ENCODE results near the gene EXPH5. TPM values are rescaled to one million over a fixed set of nuclear protein-coding genes. Genes with fewer than 3 reads are reported as not detected.

Gene EXPH5
- total and polyA plus RNA-seq, 9 of the 15 experiments (the other 6 are each of a cell fraction or from before 2014, with no cell fraction given) = 1.3 to 8.5 (median 4.8) TPM

DNA sequence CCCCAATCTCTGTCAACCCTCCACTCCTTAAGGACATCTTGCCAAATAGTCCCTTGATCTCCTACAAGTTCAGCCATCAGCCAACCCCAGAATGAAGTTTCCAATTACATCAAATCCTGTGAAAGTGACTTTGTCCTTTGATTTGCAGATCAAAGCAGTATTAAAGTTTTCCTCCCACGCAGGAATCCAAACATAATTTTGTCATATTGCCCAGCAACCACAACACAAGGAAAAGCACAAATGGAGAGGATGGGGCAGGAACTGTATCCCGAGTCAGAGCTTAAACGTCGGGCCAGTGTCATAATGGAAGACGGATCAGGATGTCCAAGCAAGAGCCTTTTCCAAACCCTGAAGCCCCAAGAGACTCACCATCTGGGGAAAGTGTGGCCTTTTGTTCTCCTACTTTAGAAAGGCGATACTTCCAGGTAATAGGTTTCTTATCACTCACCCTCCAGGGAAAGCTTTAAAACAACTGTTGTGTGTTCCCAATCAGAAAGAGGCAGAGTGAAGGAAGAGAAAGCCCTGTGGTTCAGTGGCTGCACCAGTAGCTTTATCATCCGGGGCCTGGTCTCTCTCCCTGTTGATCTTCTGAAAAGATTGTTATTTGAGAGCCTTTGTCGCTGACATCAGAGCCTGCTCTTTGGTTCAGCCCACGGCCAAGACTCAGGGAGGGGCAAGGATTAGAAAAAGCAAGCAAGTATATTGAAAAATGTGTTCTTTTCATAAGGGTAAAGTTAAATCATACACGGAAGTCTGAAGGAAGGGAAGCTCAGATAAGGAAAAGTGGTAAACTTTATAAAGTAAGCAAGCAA lies 41.7 kb downstream of the EXPH5 start (continued):
- TF ChIP-seq, protein P1, sequence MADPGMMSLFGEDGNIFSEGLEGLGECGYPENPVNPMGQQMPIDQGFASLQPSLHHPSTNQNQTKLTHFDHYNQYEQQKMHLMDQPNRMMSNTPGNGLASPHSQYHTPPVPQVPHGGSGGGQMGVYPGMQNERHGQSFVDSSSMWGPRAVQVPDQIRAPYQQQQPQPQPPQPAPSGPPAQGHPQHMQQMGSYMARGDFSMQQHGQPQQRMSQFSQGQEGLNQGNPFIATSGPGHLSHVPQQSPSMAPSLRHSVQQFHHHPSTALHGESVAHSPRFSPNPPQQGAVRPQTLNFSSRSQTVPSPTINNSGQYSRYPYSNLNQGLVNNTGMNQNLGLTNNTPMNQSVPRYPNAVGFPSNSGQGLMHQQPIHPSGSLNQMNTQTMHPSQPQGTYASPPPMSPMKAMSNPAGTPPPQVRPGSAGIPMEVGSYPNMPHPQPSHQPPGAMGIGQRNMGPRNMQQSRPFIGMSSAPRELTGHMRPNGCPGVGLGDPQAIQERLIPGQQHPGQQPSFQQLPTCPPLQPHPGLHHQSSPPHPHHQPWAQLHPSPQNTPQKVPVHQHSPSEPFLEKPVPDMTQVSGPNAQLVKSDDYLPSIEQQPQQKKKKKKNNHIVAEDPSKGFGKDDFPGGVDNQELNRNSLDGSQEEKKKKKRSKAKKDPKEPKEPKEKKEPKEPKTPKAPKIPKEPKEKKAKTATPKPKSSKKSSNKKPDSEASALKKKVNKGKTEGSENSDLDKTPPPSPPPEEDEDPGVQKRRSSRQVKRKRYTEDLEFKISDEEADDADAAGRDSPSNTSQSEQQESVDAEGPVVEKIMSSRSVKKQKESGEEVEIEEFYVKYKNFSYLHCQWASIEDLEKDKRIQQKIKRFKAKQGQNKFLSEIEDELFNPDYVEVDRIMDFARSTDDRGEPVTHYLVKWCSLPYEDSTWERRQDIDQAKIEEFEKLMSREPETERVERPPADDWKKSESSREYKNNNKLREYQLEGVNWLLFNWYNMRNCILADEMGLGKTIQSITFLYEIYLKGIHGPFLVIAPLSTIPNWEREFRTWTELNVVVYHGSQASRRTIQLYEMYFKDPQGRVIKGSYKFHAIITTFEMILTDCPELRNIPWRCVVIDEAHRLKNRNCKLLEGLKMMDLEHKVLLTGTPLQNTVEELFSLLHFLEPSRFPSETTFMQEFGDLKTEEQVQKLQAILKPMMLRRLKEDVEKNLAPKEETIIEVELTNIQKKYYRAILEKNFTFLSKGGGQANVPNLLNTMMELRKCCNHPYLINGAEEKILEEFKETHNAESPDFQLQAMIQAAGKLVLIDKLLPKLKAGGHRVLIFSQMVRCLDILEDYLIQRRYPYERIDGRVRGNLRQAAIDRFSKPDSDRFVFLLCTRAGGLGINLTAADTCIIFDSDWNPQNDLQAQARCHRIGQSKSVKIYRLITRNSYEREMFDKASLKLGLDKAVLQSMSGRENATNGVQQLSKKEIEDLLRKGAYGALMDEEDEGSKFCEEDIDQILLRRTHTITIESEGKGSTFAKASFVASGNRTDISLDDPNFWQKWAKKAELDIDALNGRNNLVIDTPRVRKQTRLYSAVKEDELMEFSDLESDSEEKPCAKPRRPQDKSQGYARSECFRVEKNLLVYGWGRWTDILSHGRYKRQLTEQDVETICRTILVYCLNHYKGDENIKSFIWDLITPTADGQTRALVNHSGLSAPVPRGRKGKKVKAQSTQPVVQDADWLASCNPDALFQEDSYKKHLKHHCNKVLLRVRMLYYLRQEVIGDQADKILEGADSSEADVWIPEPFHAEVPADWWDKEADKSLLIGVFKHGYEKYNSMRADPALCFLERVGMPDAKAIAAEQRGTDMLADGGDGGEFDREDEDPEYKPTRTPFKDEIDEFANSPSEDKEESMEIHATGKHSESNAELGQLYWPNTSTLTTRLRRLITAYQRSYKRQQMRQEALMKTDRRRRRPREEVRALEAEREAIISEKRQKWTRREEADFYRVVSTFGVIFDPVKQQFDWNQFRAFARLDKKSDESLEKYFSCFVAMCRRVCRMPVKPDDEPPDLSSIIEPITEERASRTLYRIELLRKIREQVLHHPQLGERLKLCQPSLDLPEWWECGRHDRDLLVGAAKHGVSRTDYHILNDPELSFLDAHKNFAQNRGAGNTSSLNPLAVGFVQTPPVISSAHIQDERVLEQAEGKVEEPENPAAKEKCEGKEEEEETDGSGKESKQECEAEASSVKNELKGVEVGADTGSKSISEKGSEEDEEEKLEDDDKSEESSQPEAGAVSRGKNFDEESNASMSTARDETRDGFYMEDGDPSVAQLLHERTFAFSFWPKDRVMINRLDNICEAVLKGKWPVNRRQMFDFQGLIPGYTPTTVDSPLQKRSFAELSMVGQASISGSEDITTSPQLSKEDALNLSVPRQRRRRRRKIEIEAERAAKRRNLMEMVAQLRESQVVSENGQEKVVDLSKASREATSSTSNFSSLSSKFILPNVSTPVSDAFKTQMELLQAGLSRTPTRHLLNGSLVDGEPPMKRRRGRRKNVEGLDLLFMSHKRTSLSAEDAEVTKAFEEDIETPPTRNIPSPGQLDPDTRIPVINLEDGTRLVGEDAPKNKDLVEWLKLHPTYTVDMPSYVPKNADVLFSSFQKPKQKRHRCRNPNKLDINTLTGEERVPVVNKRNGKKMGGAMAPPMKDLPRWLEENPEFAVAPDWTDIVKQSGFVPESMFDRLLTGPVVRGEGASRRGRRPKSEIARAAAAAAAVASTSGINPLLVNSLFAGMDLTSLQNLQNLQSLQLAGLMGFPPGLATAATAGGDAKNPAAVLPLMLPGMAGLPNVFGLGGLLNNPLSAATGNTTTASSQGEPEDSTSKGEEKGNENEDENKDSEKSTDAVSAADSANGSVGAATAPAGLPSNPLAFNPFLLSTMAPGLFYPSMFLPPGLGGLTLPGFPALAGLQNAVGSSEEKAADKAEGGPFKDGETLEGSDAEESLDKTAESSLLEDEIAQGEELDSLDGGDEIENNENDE (IDR thresholded peaks at IDR 0.05; ENCODE audit: low read depth, low read length) = no peak
- TF ChIP-seq TCF3 (CRISPR knock-in tag; IDR thresholded peaks at IDR 0.05) = peak; percentile 92
- TF ChIP-seq LCOR (CRISPR knock-in tag; IDR thresholded peaks at IDR 0.05) = 0 out of 2 replicates have a peak, but pooled peaks have one; percentile 36
- peak; percentile 38 for TF ChIP-seq TAF1 (IDR thresholded peaks at IDR 0.05; ENCODE audit: control insufficient read depth, extremely low read depth, insufficient read depth, low read length, severe bottlenecking)
- no peak for TF ChIP-seq ZNF134 (CRISPR knock-in tag; conservative IDR thresholded peaks at IDR 0.05)
- TF ChIP-seq ZNF431 (CRISPR knock-in tag; IDR thresholded peaks at IDR 0.05) = peak; percentile 26; the same call in 1 of the 2 replicates
- 0 out of 2 replicates have a peak, but pooled peaks have one; percentile 16 for TF ChIP-seq FOXJ2 (tag; IDR thresholded peaks at IDR 0.05)
- no peak for TF ChIP-seq ZNF311 (CRISPR knock-in tag; IDR thresholded peaks at IDR 0.05)
- TF ChIP-seq BACH1 (tag; IDR thresholded peaks at IDR 0.05) = 0 out of 2 replicates have a peak, but pooled peaks have one; percentile 38
- TF ChIP-seq ADNP (tag; IDR thresholded peaks at IDR 0.05) = 0 out of 2 replicates have a peak, but pooled peaks have one; percentile 14
- TF ChIP-seq, protein P2, sequence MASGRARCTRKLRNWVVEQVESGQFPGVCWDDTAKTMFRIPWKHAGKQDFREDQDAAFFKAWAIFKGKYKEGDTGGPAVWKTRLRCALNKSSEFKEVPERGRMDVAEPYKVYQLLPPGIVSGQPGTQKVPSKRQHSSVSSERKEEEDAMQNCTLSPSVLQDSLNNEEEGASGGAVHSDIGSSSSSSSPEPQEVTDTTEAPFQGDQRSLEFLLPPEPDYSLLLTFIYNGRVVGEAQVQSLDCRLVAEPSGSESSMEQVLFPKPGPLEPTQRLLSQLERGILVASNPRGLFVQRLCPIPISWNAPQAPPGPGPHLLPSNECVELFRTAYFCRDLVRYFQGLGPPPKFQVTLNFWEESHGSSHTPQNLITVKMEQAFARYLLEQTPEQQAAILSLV (tag; IDR thresholded peaks at IDR 0.05) = no peak
- TF ChIP-seq HDAC2 (IDR thresholded peaks at IDR 0.05) = peak; percentile 63; the same call in 1 of the 2 replicates
- peak; percentile 58 for TF ChIP-seq ZEB2 (IDR thresholded peaks at IDR 0.05)
- peak; percentile 84 for TF ChIP-seq EP300 (IDR thresholded peaks at IDR 0.05; ENCODE audit: low read length)
- TF ChIP-seq MYC (IDR thresholded peaks at IDR 0.05; ENCODE audit: low read depth, low read length) = 0 out of 2 replicates have a peak, but pooled peaks have one; percentile 15
- TF ChIP-seq MYC (CRISPR knock-in tag; IDR thresholded peaks at IDR 0.05; ENCODE audit: borderline replicate concordance, low read depth) = no peak
